ENCODE measurements around the gene HTR2B.
"Not testable (repeated sequence)": the region's sequence is repeated elsewhere in the genome, so short reads cannot be mapped to it uniquely, and the experiment has no call there.

Gene HTR2B

DNA sequence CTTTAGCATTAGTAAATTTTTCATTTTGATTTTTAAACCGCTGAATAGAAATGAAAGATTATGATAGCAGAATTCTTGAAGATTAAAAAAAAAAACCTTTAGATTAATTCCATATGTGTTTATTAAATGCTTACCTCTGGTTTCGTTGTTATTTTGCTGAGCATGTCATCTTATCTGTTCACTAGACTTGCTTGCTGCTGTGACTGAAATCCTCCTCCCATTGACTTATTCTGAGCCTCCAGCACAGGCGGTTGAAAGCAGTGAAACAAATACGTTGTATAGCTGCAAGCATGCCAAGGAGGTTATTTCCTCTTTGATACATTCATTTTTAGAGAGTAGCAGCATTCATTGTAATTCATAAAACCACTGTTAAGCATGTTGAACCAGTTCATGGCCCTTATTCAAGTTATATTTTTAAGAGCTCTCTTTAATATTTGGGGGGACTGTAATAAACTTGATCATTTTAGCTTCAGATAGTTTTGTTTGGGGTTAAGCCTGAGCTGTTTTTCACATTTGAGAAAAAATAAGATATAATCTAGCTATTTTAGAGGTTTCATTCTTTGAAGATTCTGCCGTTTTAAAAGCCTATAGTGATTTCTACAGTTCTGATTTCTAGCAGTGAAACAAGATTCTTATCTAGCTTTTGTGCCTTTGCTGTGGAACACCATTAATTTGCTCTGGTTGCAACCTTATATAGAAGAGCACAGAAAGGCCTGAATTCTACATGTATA lies at the start of gene HTR2B:
HTR2B (minus strand) TSS at position 205 of the 731 bp plus-strand sequence. CDS start 1,278 bp downstream, outside the sequence.
- no peak for DNase-seq

- no peak for DNase-seq
Observed at GRCh38 chr2:231174211-231174651, 49.4 kb upstream of the HTR2B start.

DNA sequence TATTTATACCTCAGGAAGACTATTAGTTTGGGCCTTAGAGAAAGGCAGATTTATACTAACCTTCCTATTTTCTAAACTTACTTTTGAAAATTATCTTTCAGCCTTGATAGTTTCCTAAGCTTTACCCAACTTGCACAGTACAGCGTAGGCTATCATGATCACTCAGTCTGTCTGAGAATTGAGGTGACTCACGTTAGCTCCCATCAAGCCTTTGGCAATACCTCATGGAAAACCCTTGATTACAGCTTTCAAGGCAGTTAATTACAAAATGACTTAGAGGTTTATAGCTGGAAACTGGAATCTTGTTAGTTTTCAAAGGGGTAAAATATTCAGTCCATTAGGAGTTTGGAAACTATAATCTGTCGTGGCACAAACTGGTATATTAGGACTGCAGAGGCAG lies 47.2 kb upstream of the HTR2B start:
- no peak for DNase-seq

DNA sequence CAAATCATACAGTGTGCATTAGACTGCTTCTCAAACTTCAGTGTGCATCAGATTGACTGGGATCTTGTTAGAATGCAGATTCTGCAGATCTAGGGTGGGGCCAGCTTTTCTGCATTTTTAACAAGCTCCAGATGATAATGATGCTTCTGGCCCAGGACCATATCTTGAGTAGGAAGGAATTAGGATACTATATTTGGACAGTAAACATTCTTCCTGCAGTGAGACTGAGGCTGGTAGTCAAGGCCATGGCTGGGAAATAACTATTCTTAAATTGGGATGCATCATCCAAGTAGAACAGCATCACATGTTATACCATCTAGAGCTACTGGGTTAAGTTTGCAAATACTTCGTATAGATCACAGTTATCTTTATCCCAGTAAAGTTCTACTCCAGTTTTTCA lies 45.2 kb upstream of the HTR2B start:
- DNase-seq = no peak

- DNase-seq = no peak
Observed at GRCh38 chr2:231169488-231169887, 44.6 kb upstream of the HTR2B start.

DNA sequence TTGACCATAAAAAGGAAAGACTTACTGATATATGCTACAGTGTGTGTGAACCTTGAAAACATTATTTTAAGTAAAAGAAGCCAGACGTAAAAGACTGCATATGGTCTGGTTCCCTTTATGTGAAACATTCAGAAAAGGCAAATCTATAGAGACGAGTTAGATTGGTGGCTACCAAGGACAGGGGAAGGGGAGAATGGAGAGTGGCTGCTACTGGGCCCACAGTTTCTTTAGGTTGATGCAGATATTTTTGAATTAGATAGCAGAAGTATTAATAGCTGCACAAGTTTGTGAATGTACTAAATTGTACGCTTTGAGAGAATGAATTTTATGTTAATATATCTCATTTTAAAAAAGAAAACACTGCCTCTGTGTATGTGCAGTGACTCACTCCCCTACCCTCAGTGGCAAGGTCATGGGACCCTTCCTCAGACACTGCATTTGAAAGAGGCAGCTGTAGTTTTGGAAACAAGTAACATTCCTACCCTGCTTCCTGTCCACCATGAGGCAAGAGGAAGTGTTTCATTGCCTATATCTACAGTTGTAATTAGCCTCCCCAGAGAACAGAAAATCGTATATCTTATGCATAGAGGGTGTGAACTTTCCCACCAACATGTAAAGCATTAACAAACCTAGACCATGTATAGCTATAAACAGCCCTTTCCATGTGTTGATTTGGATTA lies 43.8 kb upstream of the HTR2B start:
- DNase-seq = no peak

GRCh38 chr2:231167745-231168459 lies 43.1 kb upstream of the HTR2B start:
- no peak for DNase-seq

- no peak for DNase-seq
Observed at GRCh38 chr2:231163414-231164095, 38.7 kb upstream of the HTR2B start.

DNA sequence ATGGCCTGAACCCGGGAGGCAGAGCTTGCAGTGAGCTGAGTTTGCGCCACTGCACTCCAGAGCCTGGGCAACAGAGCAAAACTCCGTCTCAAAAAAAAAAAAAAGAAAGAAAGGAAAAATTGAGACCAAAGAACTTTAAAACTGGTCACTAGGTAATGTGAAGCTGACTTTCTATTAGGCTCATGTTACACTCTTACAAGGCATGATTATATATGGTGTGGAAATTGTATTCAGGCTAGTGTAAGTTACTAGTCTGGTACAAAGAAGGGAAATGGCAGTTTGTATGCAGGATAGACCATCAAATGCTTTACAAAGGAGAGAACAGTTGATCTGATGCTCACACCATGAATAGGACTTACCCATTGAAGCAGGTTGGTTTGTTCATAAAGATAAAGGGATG lies 38.2 kb upstream of the HTR2B start:
- no peak for DNase-seq

- no peak for DNase-seq
Observed at GRCh38 chr2:231161877-231162329, 37.1 kb upstream of the HTR2B start.

GRCh38 chr2:231161252-231161839 lies 36.5 kb upstream of the HTR2B start:
- no peak for DNase-seq

DNA sequence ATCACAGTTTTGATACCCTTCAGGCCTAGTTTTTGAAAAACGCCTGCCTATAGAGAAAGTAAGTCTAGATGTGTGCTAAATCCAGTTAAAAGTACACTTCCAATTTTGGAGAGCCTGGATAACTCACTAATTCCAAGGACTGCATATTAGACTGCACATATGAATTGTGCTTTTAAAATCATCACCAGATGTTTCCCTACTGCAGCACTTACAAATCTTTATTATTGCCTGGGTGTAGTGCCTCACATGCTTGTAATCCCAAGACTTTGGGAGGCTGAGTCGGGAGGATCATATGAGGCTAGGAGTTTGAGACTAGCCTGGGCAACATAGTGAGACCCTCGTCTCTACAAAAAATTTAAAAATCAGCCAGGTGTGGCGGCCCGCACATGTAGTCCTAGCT lies 35.9 kb upstream of the HTR2B start:
- DNase-seq = no peak

DNA sequence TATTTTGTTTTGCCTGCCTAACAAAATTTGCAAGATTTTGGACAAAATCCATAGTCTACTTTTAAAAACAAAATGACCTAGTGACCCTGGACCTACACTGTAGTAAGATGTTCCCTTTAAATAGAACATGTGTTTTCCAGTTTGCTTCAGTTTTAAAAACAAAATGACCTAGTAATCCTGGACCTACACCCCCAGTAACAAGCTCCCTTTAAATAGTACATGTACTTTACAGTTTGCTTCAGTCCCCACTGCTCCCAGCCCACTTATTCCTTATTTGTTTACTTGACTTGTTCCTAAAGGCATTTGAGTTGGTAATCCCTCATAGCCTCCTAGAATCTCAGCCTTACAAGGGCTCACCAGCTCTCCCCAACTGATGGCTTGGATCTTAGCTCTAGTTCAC lies 34.5 kb upstream of the HTR2B start:
- DNase-seq = no peak

- no peak for DNase-seq
Observed at GRCh38 chr2:231152800-231153557, 28.1 kb upstream of the HTR2B start.

DNA sequence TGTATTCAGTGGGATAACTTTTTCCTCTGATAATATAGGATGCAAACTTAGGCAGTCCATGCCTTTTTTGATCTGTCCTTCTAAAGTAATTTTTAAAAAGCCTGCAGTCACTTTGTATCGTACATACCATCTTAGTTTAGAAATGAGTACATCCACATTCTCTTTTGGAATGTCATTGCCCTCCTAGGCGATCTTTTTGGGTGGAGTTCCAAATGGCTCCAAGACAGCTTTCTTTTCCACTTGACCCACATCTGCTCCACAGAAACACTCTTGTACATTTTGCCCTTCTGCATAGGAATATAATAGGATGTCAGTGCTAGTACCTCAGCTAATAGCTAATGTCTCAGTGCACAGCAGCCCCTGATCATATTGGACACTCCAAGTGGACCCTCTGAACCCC lies 21.8 kb upstream of the HTR2B start:
- DNase-seq = no peak

- DNase-seq = no peak
Observed at GRCh38 chr2:231144896-231145295, 20.1 kb upstream of the HTR2B start.

DNA sequence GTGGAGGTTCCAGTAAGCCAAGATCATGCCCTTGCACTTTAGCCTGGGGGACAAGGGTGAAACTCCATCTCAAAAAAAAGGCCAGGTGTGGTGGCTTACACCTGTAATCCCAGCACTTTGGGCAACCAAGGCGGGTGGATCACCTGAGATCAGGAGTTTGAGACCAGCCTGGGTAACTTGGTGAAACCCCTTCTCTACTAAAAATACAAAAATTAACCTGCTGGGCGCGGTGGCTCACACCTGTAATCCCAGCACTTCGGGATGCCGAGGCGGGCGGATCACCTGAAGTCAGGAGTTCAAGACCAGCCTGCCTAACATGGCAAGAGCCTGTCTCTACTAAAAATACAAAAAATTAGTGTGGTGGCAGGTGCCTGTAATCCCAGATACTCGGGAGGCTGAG lies 16.0 kb upstream of the HTR2B start:
- not testable (repeated sequence) for DNase-seq

DNA sequence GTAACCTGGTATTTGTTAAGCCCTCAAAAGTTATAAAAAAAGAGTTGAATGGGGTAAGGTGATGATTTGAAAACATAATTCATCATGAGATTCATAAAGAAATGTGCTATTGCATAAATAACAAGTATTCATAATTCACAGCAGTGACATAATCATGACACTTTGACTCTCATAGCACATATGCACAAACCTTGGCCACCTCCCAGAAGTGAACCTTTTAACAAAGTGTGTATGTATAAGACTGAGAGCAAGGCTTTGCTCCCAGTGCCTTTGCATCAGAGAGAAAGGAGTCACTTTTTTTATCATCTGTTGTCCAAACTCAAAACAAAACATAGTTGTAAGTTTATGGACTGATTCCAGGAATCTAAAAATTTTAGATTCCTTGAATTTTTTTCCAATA lies 15.0 kb upstream of the HTR2B start:
- no peak for DNase-seq

DNA sequence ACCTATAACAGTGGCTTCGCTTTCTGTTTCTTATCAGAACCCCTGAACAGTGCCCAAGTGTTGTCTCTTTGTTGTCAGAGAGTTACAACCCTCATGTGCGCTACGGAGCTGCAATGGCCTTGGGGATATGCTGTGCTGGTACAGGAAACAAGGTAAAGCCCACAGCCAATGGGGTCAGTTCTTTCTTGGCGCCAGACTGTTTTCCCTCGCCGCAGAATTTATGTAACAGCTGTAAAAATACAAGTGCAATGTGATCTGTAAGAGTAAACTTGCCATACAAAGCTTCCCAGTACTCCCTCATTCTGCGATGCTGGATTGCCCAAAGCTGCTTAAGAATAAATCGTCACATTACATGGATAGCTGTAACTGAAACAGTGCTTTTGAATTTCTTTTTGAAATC lies 13.9 kb upstream of the HTR2B start:
- DNase-seq = no peak

- no peak for DNase-seq
Observed at GRCh38 chr2:231134910-231135655, 10.2 kb upstream of the HTR2B start.

DNA sequence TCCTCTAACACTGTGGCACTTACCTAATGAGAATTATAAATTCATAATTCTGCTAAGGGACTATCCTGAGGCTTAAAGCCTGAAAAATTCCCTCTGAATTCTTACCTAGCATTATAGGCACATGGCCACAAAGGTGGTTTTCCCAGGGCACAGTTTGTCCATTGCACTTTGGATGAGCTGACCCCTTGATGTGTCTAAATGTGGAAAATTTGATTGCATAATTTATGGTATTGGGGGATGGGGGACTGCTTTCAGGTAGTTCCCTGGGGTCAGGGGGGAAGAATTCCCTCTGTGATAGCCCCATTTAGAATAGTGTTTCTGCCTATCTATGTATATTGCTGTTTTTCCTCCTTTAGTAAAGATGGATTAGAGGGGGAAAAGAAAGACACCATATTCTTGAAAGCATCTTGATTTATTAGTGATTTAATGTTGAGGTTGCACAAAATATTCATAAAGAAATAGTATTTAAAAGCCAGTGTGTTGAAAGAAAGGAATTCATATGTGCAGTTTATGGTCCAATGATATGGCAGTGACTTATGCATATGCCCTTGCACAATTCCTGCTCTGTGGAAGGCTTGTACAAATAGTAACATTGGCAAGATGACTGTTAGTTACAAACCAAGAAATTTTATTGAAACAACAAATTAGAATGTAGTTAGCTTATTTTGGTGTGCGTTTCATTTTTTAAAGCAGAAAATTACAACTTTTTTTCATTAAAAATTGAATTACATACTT lies 8.7 kb upstream of the HTR2B start:
- DNase-seq = no peak
